GM19025 (cell line): ENCODE data around the gene FRA10AC1.

Experiments used
- ATAC-seq: cut with Tn5 transposase; IDR thresholded peaks from one replicate; pipeline ENCODE4 v1.9.1; 2021; ENCODE audit warnings: mild to moderate bottlenecking, low read depth, moderate library complexity; ENCODE audit not compliant: unreplicated experiment

FRA10AC1 gene

GRCh38 chr10:93639791-93640190 is 62.6 kb downstream of the FRA10AC1 start:
- ATAC-seq: no peak

- ATAC-seq: no peak
Measured at GRCh38 chr10:93630625-93631557, 71.5 kb downstream of the FRA10AC1 start.

- ATAC-seq: no peak
Measured at GRCh38 chr10:93629647-93630305, 72.6 kb downstream of the FRA10AC1 start.

- ATAC-seq: no peak
Measured at GRCh38 chr10:93628858-93629257, 73.5 kb downstream of the FRA10AC1 start.

- no peak for ATAC-seq
Measured at GRCh38 chr10:93622942-93623341, 79.5 kb downstream of the FRA10AC1 start.

- ATAC-seq: no peak
Measured at GRCh38 chr10:93620925-93621324, 81.5 kb downstream of the FRA10AC1 start.
